ENCODE results near the gene MRPL45. TPM values are rescaled to one million over a fixed set of nuclear protein-coding genes. Genes with fewer than 3 reads are reported as not detected.

MRPL45 gene
- total RNA-seq, 1 experiment from 2014 or later: 60.3 TPM

- Mint-ChIP-seq H3K9me3 (no peaks in the 10 kb centered on the region), H3K27ac (peak overlapping the region; percentile 60), H3K27me3 (ENCODE audit: low read depth) (no peaks in the 10 kb centered on the region; the same call in 1 of the 2 replicates), H3K4me1 (peaks cover 69% of the 10 kb centered on the region), H3K4me3 (no peak overlapping the region), H3K36me3 (no peaks in the 10 kb centered on the region; the same call in 1 of the 2 replicates)
- DNase-seq (ENCODE audit: low spot score) (no peak), ATAC-seq (no peak)
- TF ChIP-seq, protein P1, sequence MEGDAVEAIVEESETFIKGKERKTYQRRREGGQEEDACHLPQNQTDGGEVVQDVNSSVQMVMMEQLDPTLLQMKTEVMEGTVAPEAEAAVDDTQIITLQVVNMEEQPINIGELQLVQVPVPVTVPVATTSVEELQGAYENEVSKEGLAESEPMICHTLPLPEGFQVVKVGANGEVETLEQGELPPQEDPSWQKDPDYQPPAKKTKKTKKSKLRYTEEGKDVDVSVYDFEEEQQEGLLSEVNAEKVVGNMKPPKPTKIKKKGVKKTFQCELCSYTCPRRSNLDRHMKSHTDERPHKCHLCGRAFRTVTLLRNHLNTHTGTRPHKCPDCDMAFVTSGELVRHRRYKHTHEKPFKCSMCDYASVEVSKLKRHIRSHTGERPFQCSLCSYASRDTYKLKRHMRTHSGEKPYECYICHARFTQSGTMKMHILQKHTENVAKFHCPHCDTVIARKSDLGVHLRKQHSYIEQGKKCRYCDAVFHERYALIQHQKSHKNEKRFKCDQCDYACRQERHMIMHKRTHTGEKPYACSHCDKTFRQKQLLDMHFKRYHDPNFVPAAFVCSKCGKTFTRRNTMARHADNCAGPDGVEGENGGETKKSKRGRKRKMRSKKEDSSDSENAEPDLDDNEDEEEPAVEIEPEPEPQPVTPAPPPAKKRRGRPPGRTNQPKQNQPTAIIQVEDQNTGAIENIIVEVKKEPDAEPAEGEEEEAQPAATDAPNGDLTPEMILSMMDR (IDR thresholded peaks at IDR 0.05): no peak
- no peak for TF ChIP-seq PRRX2 (CRISPR knock-in tag; IDR thresholded peaks at IDR 0.05)
- TF ChIP-seq ESRRA (CRISPR knock-in tag; IDR thresholded peaks at IDR 0.05; ENCODE audit: borderline replicate concordance): no peak
- no peak for TF ChIP-seq GTF2I (CRISPR knock-in tag; conservative IDR thresholded peaks at IDR 0.05)
- no peak for TF ChIP-seq GABPB1 (CRISPR knock-in tag; IDR thresholded peaks at IDR 0.05)
- no peak for TF ChIP-seq ARID4B (CRISPR knock-in tag; IDR thresholded peaks at IDR 0.05; ENCODE audit: borderline replicate concordance)
- no peak for TF ChIP-seq E2F5 (CRISPR knock-in tag; IDR thresholded peaks at IDR 0.05)
- TF ChIP-seq, protein P2, sequence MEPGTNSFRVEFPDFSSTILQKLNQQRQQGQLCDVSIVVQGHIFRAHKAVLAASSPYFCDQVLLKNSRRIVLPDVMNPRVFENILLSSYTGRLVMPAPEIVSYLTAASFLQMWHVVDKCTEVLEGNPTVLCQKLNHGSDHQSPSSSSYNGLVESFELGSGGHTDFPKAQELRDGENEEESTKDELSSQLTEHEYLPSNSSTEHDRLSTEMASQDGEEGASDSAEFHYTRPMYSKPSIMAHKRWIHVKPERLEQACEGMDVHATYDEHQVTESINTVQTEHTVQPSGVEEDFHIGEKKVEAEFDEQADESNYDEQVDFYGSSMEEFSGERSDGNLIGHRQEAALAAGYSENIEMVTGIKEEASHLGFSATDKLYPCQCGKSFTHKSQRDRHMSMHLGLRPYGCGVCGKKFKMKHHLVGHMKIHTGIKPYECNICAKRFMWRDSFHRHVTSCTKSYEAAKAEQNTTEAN (CRISPR knock-in tag; IDR thresholded peaks at IDR 0.05): no peak
- TF ChIP-seq ZNF532 (CRISPR knock-in tag; IDR thresholded peaks at IDR 0.05; ENCODE audit: borderline replicate concordance): no peak
- no peak for TF ChIP-seq ZNF423 (CRISPR knock-in tag; IDR thresholded peaks at IDR 0.05)
- TF ChIP-seq, protein P3, sequence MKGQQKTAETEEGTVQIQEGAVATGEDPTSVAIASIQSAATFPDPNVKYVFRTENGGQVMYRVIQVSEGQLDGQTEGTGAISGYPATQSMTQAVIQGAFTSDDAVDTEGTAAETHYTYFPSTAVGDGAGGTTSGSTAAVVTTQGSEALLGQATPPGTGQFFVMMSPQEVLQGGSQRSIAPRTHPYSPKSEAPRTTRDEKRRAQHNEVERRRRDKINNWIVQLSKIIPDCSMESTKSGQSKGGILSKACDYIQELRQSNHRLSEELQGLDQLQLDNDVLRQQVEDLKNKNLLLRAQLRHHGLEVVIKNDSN (CRISPR knock-in tag; IDR thresholded peaks at IDR 0.05): no peak
- ChIA-PET POLR2A (no interaction called here), CTCF (interaction anchor here (2.4 to 2.6 kb wide), 2 partner anchors 24 to 46 kb away, joined by 6 to 15 read pairs; no protein-coding TSS in a partner anchor)
These were observed 60.6 kb downstream of the MRPL45 start for GRCh38 chr17:38357486-38358123.
